PC-3 (cell line): ENCODE results near the gene CFAP126.

Experiments
- EZH2 ChIP-seq: fragments of 300-600 bp; sonication (generic); IDR thresholded peaks from one replicate; pipeline ENCODE4 v1.6.1; 2017; ENCODE audit warnings: antibody characterized with exemption, mild to moderate bottlenecking, low read length; ENCODE audit not compliant: unreplicated experiment
- TF ChIP-seq, protein P1 (sequence below): fragments of 300-600 bp; sonication (generic); conservative IDR thresholded peaks from 2 replicates; pipeline ENCODE4 v1.5.1; 2017; ENCODE audit warnings: antibody characterized with exemption, low read depth, mild to moderate bottlenecking, low read length

DNA sequence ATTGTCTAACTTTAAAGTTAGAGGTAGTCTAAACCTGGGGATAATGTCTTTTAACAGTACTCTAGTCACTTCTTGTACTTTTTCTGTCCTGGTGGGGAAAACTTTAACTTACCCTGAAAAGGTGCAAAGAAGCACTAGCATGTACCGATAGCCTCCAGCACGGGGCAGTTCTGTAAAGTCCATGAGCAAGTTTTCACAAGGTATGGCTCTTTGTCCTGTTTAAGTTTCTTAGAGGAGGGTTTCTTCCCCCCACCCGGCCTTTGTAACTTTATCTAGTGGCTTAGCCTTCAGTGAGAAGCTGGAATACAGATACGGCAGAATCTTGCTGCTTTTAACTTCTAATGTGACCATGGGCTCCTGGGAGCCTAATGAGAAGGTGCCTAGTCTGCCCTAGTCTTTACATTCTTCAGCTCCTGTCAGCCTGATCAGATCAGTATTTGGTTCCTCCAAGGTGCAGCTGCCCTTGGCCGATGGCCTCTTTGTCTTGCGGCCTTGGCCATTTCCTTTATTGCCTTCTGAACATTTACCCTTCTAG lies 39.8 kb upstream of the CFAP126 start:
- TF ChIP-seq, protein P1, sequence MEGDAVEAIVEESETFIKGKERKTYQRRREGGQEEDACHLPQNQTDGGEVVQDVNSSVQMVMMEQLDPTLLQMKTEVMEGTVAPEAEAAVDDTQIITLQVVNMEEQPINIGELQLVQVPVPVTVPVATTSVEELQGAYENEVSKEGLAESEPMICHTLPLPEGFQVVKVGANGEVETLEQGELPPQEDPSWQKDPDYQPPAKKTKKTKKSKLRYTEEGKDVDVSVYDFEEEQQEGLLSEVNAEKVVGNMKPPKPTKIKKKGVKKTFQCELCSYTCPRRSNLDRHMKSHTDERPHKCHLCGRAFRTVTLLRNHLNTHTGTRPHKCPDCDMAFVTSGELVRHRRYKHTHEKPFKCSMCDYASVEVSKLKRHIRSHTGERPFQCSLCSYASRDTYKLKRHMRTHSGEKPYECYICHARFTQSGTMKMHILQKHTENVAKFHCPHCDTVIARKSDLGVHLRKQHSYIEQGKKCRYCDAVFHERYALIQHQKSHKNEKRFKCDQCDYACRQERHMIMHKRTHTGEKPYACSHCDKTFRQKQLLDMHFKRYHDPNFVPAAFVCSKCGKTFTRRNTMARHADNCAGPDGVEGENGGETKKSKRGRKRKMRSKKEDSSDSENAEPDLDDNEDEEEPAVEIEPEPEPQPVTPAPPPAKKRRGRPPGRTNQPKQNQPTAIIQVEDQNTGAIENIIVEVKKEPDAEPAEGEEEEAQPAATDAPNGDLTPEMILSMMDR, result no peak
- no peak for TF ChIP-seq EZH2
